ENCODE measurements around the gene SLIT1.

The SLIT1 gene

DNA sequence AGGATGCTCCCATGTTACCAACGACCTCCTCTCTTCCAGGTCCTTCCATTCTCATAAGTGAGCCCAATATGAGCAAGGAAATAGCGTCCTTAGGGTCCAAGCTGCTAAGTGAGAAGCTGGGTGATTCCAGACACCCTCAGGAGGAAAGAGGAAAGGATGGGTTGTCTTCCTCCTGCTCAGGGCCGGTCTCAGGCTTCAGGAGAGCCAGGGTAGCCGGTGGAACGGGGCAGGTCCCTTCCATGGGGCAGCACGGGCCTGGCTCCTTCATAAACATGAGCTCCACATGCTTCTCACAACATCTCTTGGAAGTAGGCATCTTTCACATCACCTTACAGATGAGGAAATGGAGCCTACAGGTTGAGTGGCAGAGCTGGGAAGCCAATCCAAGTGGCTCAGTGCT, 12.7 kb downstream of the SLIT1 start:
- FAIRE-seq (no peak), DNase-seq (ENCODE audit: low spot score) (no peak)

DNA sequence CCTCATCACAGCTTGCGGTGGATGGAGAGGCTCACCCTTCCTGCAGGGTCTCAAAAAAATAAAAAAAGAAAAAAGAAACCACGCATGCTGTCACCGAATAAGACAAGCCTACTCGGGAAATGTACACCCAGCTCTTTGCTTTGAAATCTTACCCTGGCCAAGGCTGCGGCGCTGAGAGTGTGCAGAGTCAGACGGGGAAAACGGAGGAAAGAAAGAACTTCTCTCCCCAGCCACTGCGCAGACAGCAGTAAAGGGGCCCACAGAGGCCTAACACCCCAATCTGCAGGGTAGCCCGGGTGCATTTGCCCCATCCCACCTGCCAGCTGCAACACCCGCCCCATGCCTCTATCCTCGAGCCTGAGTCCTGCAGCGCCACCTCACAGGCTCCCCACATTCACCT, 14.8 kb downstream of the SLIT1 start:
- FAIRE-seq = no peak

GRCh38 chr10:97169911-97170693, 15.7 kb downstream of the SLIT1 start:
- FAIRE-seq (no peak), DNase-seq (ENCODE audit: low spot score) (no peak)

More for the DNA sequence above, 14.8 kb downstream of the SLIT1 start:
- DNase-seq (ENCODE audit: low spot score) = no peak

GRCh38 chr10:97169063-97169462, 16.7 kb downstream of the SLIT1 start:
- FAIRE-seq (no peak), DNase-seq (ENCODE audit: low spot score) (no peak)

DNA sequence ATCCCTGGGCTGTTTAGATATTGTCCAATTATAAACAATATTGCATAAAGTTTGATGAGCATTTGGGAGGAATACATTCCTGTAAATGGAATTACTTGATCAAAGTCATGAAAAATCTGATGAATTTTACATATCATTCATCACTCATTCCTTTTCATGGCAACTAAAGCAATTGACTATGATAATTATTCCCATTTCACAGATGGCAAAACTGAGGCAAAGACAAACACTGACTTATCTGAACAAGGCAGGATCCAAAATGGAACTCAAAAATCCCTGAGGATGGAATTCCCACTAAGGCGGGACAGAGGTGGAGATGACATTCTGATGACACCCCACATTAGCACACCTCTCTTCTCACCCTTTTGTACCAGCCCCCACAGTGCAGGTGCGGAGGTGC, 17.1 kb downstream of the SLIT1 start:
- FAIRE-seq = no peak
- no peak for DNase-seq (ENCODE audit: low spot score)

DNA sequence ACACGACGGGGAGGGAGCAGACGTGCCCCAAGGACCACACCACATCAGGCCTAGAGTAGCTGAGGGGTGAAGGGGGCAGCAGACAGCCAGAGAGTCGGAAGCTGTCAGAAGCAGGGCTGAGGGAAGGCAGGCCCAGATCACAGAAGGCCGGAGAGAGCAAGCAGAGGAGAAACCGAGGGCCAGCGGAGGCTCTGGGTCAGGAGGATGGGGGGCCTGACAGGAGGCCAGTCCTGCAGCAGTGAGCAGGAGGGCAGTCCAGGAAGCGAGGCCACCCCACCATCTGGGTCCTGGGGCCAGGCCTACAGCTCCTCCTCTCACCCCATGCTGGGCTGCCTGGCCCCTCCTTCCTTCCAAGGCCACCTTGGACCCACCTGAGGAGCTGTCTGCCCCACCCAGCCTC, 20.3 kb downstream of the SLIT1 start:
- DNase-seq (ENCODE audit: low spot score) = no peak
- no peak for FAIRE-seq

GRCh38 chr10:97163781-97164501, 21.8 kb downstream of the SLIT1 start:
- no peak for FAIRE-seq
- no peak for DNase-seq (ENCODE audit: low spot score)

- no peak for DNase-seq (ENCODE audit: low spot score)
- FAIRE-seq = no peak
Observed at GRCh38 chr10:97163181-97163580, 22.6 kb downstream of the SLIT1 start.

- DNase-seq (ENCODE audit: low spot score) (no peak), FAIRE-seq (no peak)
Observed at GRCh38 chr10:97159646-97160305, 26.0 kb downstream of the SLIT1 start.

DNA sequence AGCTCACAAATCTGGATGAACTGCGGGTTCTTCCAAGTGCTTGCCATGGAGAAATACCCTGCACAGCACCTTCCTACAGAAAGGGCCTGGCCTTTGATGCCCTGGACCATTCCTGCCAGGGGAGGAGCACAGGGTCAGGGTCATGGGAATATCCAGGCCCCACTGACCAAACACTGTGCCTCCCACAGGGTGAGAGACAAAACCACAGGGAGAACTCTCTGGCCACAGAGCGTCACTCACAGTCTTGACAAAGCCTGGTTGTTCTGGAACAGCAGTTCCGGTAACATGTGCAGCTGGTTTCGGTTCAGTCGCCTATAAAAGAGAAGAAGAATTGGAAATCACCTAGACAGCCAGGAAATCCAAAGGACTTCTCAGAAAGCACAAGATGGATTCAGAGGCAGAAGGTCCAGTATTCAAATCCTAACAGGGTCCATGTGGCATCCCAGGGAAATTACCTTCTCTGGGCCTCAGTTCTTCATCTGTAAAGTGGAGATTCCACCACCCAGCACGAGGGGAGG, 28.1 kb downstream of the SLIT1 start:
- DNase-seq (ENCODE audit: low spot score) (no peak), FAIRE-seq (no peak)

GRCh38 chr10:97154781-97155180, 31.0 kb downstream of the SLIT1 start:
- FAIRE-seq (no peak), DNase-seq (ENCODE audit: low spot score) (no peak)

- no peak for DNase-seq (ENCODE audit: low spot score)
- no peak for FAIRE-seq
Observed at GRCh38 chr10:97154162-97154561, 31.6 kb downstream of the SLIT1 start.

DNA sequence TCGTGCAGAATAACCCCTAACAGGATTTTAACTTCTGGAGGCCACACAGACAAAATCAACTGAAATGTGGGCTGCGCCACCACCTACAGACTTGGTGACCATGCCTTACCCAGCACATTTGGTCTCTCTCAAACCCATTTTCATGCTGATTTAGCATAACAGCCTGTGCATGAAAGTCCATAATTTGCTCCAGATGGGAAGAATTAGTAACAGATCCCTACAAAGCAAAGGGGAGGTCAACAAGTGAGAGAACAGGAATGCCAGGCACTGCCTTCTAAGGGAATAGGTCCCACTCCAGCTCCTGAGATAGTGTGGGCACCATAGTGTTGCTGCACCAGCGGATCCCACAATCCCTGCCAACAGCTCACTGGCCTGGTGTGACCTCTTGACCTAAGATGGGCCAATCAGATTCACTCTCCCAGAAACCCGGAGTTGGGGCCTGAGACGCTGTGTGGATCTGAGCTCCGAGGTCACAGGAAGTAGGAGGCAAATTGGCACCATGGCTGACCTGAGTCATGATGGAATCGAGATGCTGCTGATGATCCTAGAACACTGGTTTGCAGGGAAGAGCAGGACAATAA, 32.4 kb downstream of the SLIT1 start:
- DNase-seq (ENCODE audit: low spot score) (no peak), FAIRE-seq (no peak)

DNA sequence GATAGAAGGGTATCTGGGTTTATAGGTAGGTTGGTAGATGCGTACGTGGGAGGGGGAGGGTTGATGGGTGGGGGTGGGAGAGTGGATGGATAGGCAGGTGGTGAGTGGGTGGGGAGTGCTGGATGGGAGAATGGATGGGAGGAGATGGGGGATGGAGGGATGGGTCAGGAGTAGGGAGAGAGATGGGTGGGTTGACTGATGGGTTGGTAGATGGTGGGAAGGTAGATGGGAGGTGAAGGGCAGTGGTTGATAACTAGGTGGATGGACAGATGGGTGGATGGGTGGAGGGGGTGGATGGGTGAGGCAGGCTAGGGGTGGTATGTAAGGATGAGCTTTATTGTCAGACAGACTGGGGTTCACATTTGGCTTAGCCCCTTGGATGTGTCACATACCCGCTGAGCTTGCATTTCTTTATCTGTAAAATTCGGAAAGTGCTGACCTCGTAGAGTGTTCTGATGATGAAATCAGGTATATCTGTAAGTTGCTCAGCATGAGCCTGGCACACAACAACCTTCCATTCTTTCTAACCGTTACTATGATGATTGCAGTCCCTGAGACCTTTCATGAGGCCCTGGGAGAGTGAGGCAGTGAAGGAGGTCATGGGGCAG, 34.3 kb downstream of the SLIT1 start:
- DNase-seq (ENCODE audit: low spot score) (no peak), FAIRE-seq (no peak)

DNA sequence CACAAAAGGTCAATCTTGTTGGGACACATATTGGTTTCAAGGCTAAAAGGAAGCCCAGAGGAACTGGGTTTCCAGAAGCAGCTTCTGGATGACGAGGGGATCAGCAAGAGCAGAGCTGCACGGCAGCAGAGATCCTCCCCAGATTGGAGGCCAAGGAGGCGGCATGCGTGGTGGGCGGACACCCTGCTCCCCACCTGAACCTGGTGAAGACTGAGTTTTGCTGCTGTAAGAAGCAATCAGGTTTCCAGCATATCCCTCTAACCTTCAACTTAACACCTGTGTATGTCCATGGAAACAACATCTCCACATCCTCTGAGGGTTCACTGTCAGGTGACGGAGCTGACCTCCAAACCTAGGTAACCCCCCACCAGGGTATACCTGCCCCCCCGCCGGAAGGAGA, 35.1 kb downstream of the SLIT1 start:
- no peak for DNase-seq (ENCODE audit: low spot score)
- no peak for FAIRE-seq

GRCh38 chr10:97150013-97150595, 35.7 kb downstream of the SLIT1 start:
- DNase-seq (ENCODE audit: low spot score) (no peak), FAIRE-seq (no peak)

- DNase-seq (ENCODE audit: low spot score) = no peak
- FAIRE-seq = no peak
Observed at GRCh38 chr10:97149079-97149531, 36.7 kb downstream of the SLIT1 start.

DNA sequence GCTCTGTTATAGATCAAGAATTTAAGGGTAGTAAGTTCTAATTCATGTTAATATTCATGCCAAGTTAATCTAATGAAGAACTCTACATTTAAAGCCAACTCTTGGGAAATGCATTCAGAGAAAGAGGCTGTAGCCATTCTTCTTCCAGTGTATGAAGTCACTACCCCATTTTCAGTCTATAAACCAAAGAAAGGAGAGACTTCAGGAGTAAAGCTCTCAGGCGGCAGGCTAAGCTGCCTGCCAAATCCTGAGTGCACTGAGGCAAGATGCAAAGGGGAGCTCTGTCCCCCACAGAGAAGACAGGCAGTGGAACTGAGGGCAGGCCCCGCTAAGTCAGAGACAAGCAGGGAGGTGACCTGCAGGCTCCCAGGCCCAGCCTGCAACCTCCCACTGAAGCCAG, 41.5 kb downstream of the SLIT1 start:
- DNase-seq (ENCODE audit: low spot score) (peak; percentile 17), FAIRE-seq (no peak)

GRCh38 chr10:97142834-97143233, 42.9 kb downstream of the SLIT1 start:
- DNase-seq (ENCODE audit: low spot score) = no peak
- no peak for FAIRE-seq

DNA sequence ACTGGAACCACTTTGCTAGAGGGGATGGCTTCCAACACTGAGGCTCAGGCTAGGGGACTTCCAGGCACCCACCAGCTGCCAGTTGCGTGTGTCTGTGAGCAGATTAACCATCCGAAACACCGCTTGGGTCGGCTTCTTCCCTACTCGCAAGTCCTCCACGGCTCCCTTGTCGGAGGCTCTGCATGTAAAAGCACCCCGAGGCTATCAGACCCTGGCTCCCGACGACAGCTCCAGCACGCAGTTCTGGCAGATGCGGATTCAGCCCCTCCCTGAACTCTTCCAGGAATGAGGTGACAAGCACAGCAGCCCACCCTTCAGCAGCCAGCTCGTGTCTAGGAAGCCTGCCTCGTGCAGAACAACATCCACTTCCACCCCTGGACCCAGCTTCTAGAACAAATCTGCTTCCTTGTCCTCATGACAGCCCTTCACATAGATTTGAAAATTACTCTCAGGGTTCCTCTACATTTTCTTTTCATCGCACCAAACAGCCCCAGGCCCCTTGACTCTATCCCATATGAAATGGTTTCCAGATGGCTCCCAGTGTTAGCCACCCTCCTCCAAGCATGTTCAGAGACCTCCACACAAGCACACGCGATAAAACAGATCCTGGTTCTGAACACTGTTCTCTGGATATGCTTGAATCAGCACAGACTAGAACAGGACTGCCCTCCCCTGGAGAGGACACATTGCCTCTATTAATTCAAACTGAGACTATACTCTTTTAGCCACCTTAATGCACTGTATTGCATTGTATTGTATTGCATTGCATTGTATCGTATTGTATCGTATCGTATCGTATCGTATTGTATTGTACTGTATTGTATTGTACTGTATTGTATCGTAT, 44.6 kb downstream of the SLIT1 start:
- DNase-seq (ENCODE audit: low spot score) (no peak), FAIRE-seq (no peak)

Measured in RCC 7860 (cell line).